PC-9 (cell line): ENCODE data around the gene CACNB4.

ENCODE experiments used
- CTCF ChIP-seq: fragments of 200-600 bp; sonication (generic); conservative IDR thresholded peaks from 2 replicates; pipeline ENCODE4 v1.6.1; 2017; ENCODE audit warnings: mixed run types, antibody characterized with exemption, mild to moderate bottlenecking, moderate library complexity
- EZH2 ChIP-seq: fragments of 200-600 bp; sonication (generic); IDR thresholded peaks from 2 replicates; pipeline ENCODE4 v1.8.0; 2017; ENCODE audit warnings: antibody characterized with exemption, low read depth

- TF ChIP-seq CTCF (no peak), EZH2 (no peak)
Measured at GRCh38 chr2:151805343-151805742, 293.5 kb downstream of the CACNB4 start.
